ENCODE results near the gene CMTM6. TPM values are rescaled to one million over a fixed set of nuclear protein-coding genes. Genes with fewer than 3 reads are reported as not detected.

Gene CMTM6
- total and polyA plus RNA-seq, 9 of the 15 experiments (the other 6 are each of a cell fraction or from before 2014, with no cell fraction given): 8.9 to 39.7 (median 19.5) TPM

GRCh38 chr3:32432045-32432710 lies 70.5 kb downstream of the CMTM6 start:
- Histone ChIP-seq H2AFZ (ENCODE audit: low read depth, low read length) (no peak overlapping the region), H3K79me2 (ENCODE audit: control insufficient read depth, insufficient read depth, low read length) (no peaks in the 10 kb centered on the region), H3K9ac (ENCODE audit: insufficient read depth in 1 of 2, low read depth in 2 of 2, low read length in 2 of 2) (no peak overlapping the region), H3K9me1 (ENCODE audit: control insufficient read depth, insufficient read depth, low read length) (no peaks in the 10 kb centered on the region), H3K4me3 (no peak overlapping the region), H3K4me2 (ENCODE audit: insufficient read depth, low read length) (no peak overlapping the region), H3K36me3 (ENCODE audit: control insufficient read depth, insufficient read depth, low read length) (no peaks in the 10 kb centered on the region), H3K4me1 (replicated peaks in 1 of 2; ENCODE audit: control insufficient read depth in 2 of 2, insufficient read depth in 2 of 2, low read length in 2 of 2) (no peaks in the 10 kb centered on the region; a peak in 1 of 5 replicates), H3K9me3 (replicated peaks; ENCODE audit: control insufficient read depth, insufficient read depth, low read depth, low read length) (no peaks in the 10 kb centered on the region), H4K20me1 (replicated peaks; ENCODE audit: control insufficient read depth, insufficient read depth, low read length) (no peaks in the 10 kb centered on the region), H3K27ac (ENCODE audit: extremely low read depth, low read depth, low read length) (no peak overlapping the region), H3K27me3 (ENCODE audit: control insufficient read depth in 2 of 2, insufficient read depth in 2 of 2, low read length in 2 of 2) (peaks cover 27 to 52% of the 10 kb centered on the region in 2 experiments)
- POLR2A ChIA-PET: interaction anchor here (0.5 to 1.1 kb wide), 5 partner anchors 9 to 326 kb away, joined by 3 to 4 read pairs (median 3); no protein-coding TSS in a partner anchor
- WGBS (ENCODE audit: insufficient coverage, low coverage, missing lambda C conversion rate): 2% methylated on average over 6 of the region's 6 CpGs
- no peak for DNase-seq (ENCODE audit: extremely low read depth in 1 of 4, low spot score in 3 of 4)
- CTCF ChIA-PET (ENCODE audit: low intra/inter-chr PET ratio): no interaction called here
- ATAC-seq: no peak
- intact Hi-C loops (cut with micrococcal nuclease) (no loop called here), in situ Hi-C loops (cut with MboI) (no loop called here)
- no TSS peak for BruUV-seq (replicated peaks)
- TF ChIP-seq RFX1 (IDR thresholded peaks at IDR 0.05) (peak; percentile 39; the same call in 1 of the 2 replicates), ARID3B (CRISPR knock-in tag; IDR thresholded peaks at IDR 0.05; ENCODE audit: borderline replicate concordance) (no peak), ERF (CRISPR knock-in tag; IDR thresholded peaks at IDR 0.05) (no peak), AFF1 (IDR thresholded peaks at IDR 0.05; ENCODE audit: low read depth in 1 of 2, partially characterized antibody in 2 of 2) (no peak)
- FAIRE-seq: no peak

Measured in K562 (cell line).